Ureter (tissue), 1 donor: ENCODE data around the gene VENTX. TPM values are rescaled to one million over a fixed set of nuclear protein-coding genes. Genes with fewer than 3 reads are reported as not detected.

Experiments used
- DNase-seq: peaks from one replicate; pipeline ENCODE4 v3.0.0-alpha.2; 2020; ENCODE audit warnings: low spot score
- total RNA-seq: library from RNA; stranded (reverse); gene quantifications from one replicate; pipeline ENCODE4 v1.2.4, GENCODE V29; 2023
- donor health status: DM: yes; HTN: yes; CAD: no.

Gene VENTX
- total RNA-seq, 1 donor from 2014 or later, result 0.81 TPM

GRCh38 chr10:133285217-133285616, 47.6 kb downstream of the VENTX start:
- DNase-seq, result no peak

GRCh38 chr10:133286366-133286765, 48.7 kb downstream of the VENTX start:
- no peak for DNase-seq

- no peak for DNase-seq
Observed at GRCh38 chr10:133287832-133288500, 50.3 kb downstream of the VENTX start.

GRCh38 chr10:133289761-133290160, 52.1 kb downstream of the VENTX start:
- DNase-seq, result no peak

Other genes with a start within 250 kb of the VENTX start
- 0.13 TPM for gene ADGRA1, start 149.9 kb upstream of the VENTX start, total RNA-seq
- gene KNDC1, start 77.6 kb upstream of the VENTX start, total RNA-seq, result 2.2 TPM
- not detected for gene UTF1, start 7.6 kb upstream of the VENTX start, total RNA-seq
- gene ADAM8, start 39.0 kb downstream of the VENTX start, total RNA-seq, result 35.3 TPM
- 51.9 TPM for gene TUBGCP2, start 71.0 kb downstream of the VENTX start, total RNA-seq
- 37.4 TPM for gene ZNF511, start 71.1 kb downstream of the VENTX start, total RNA-seq
- gene CALY, start 99.0 kb downstream of the VENTX start, total RNA-seq, result not detected
- gene PRAP1, start 109.5 kb downstream of the VENTX start, total RNA-seq, result not detected
- gene FUOM, start 120.2 kb downstream of the VENTX start, total RNA-seq, result 20.3 TPM
- gene ECHS1, start 135.5 kb downstream of the VENTX start, total RNA-seq, result 130 TPM
- gene PAOX, start 141.4 kb downstream of the VENTX start, total RNA-seq, result 5.2 TPM
- gene MTG1, start 156.3 kb downstream of the VENTX start, total RNA-seq, result 66.2 TPM
- not detected for gene SPRN, start 186.8 kb downstream of the VENTX start, total RNA-seq
- gene SCART1, start 216.1 kb downstream of the VENTX start, total RNA-seq, result 5.3 TPM